NB4 (cell line): Measurements from ENCODE around the gene HS6ST2.

Experiments
- MYC ChIP-seq: IDR thresholded peaks from 2 replicates; pipeline ENCODE4 v1.6.1; 2011; ENCODE audit warnings: low read depth, low read length
- POLR2A ChIP-seq: IDR thresholded peaks from 2 replicates; pipeline ENCODE4 v1.6.1; 2011; ENCODE audit warnings: mild to moderate bottlenecking; ENCODE audit not compliant: insufficient read length; ENCODE audit errors: extremely low read depth
- TF ChIP-seq, protein P1 (sequence below): IDR thresholded peaks from one replicate; pipeline ENCODE4 v1.5.1; 2012; ENCODE audit warnings: low read depth, low read length
- TF ChIP-seq, protein P2 (sequence below): IDR thresholded peaks from 2 replicates; pipeline ENCODE4 v1.6.1; 2011; ENCODE audit warnings: low read depth, low read length

DNA sequence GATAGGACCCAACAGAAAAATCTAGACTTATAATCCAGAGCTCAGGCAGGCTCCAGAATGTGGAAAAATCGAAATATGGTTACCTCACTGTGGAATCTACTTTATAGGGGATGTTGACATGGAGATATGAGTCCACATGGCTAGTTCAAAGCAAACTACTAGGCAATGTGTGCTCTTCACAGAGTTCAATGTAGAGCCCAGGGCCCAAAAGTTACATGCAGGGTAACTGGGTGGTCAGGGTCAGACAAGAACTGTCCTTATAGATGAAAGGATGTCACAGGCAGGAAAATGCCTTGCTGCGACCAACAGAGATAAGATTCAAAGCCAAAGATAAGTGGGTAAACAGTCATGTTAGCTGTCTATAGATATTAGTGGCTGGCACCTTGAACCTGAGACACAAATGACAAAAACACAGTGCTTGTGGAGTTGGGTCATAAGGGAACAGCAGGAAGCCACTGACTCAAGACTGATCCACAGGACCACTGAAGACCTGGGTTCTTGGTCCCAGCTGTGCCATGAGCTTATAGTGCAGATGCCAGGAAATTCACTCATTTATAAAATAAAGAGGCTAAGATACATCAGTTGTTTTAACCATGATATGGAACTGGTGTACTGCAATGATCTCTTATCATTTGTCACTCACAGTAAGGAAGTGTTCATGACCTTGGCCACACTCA, 367.9 kb downstream of the HS6ST2 start:
- TF ChIP-seq POLR2A (no peak), MYC (no peak)
- TF ChIP-seq, protein P1, sequence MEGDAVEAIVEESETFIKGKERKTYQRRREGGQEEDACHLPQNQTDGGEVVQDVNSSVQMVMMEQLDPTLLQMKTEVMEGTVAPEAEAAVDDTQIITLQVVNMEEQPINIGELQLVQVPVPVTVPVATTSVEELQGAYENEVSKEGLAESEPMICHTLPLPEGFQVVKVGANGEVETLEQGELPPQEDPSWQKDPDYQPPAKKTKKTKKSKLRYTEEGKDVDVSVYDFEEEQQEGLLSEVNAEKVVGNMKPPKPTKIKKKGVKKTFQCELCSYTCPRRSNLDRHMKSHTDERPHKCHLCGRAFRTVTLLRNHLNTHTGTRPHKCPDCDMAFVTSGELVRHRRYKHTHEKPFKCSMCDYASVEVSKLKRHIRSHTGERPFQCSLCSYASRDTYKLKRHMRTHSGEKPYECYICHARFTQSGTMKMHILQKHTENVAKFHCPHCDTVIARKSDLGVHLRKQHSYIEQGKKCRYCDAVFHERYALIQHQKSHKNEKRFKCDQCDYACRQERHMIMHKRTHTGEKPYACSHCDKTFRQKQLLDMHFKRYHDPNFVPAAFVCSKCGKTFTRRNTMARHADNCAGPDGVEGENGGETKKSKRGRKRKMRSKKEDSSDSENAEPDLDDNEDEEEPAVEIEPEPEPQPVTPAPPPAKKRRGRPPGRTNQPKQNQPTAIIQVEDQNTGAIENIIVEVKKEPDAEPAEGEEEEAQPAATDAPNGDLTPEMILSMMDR: no peak
- TF ChIP-seq, protein P2, sequence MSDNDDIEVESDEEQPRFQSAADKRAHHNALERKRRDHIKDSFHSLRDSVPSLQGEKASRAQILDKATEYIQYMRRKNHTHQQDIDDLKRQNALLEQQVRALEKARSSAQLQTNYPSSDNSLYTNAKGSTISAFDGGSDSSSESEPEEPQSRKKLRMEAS: no peak
